Measurements from ENCODE around the gene SCN4A.

The SCN4A gene

DNA sequence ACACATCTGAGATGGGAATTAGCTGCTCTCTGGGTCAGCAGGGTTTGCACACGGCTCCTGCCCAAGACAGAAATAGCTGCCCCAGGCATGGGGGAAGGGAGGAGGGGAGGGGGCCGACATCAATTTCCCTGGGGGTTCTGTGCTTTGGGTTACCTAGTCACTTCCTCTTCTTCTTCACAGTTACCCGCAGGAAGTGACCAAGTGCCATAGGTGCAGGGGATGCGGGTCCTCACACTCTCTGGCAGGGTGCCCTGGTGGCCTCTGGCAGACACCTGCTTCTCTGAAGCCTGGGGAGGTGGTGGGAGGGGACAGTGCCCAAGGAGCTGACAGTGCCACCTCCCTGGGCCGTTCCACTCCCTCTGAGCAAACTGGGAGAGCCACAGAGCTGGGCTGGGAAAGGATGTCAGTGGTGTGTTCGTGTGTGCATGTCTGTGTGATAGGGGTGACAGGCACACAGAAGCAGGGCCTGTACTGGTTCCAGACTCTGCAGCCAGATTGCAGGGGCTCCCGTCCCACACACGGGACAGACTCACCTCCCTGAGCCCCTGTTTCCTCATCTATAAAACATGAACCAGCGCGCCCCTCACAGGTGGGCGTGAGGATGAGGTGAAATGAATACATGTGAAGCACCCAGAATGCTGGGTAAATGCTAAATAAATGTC lies 18.2 kb downstream of the SCN4A start:
- no peak for DNase-seq

DNA sequence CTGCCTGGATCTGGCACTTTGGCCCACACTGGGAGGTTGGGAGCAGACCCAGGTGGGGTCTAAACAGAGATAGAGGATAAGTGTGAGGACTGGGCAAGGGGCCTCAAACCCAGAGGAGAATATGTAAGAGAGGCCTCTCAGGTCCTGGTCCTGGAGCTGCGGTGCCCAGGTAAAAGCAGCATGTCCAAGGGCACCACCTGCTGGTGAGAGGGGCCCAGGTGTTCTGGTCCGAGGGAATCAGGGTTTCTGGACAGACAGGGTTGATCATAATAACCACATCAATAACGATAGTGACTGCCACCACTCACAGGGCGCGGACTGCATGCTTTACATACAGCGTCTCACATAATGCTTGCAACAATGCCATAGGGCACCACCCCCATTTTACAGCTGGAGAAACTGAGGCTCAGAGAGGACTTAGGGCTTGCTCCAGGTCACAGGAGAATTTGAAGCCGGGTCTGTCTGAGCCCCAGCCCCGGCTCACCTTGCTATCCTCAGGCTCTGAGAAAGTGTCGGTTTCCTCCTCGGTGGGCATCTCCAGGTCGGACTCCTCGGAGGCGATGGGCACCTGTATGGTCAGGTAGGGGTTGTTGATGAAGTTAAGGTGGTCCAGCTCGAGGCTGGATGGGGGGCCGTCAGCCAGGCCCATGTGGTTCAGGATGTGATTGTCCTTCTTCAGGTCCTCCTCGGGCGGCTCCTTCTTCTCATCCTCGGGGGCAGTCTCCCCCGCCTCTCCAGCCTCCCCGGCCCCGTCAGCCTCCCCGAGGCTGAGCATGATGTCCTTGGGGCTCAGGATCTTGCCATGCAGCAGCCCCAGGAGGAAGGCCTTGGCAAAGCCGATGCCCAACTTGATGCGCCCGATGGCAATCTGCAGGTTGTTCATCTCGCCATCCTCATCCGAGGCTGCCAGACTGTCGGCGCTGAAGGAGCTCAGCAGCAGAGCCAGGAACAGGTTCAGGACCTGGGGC lies 21.5 kb downstream of the SCN4A start:
- DNase-seq: no peak

DNA sequence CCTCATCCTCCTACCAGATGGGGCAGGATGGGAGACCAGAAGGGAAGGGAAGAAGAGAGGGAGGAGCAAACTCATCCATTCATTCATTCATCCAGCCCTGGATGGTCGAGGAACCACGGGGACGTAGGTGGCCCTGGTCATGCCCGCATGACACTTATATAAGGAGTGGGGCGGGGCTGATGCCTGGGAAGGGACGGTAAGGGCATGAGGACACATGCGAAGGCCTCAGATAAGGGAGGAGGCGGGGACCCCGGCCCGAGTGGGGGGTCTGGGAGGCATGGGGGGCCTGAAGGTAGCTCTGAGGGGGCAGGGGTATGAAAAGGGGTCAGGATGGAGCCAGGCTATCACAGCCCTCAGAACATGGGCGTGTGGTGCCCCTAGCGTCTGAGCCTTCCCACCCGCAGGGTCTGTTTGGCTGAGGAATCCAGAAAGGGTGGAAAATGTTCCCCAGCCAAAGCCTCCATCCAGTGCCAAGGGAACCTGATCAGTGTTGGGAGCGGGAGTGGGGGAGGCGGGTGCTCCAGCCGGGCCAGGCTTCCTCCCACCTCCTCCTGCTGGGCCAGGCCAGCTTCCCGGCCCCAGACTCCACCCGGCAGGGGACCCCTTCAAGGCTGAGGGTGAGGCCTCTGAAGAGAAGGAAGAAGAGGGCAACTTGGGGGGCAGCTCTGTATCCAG lies 23.0 kb downstream of the SCN4A start:
- DNase-seq: no peak

- no peak for DNase-seq
Observed at GRCh38 chr17:63948521-63948920, 24.2 kb downstream of the SCN4A start.

DNA sequence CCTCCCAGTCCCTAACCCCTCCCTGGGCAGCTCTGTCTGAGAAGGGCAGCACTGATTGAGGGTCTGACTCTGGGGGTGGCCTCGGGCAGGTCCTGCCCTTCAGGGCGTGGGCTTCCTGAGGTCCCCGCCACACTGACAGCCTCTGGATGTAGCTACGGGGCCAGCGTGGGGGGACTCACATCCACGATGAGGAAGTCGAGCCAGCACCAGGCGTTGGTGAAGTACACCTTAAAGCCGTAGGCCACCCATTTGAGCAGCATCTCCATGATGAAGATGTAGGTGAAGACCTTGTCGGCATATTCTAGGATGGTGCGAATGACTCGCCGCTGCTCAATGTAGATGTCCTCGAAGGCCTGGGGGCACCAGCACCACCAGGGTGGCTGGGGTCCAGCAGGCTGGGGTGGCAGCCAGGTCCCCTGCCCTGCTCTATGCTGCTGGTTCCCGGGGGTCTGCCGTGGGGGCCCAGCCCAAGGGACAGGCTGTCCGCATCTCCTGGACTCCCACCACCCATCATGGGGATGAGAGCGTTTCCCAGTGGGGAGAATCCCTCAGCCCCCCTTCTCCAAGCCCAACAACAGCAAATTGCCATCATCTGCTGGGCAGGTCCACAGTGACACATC lies 24.9 kb downstream of the SCN4A start:
- DNase-seq: no peak

DNA sequence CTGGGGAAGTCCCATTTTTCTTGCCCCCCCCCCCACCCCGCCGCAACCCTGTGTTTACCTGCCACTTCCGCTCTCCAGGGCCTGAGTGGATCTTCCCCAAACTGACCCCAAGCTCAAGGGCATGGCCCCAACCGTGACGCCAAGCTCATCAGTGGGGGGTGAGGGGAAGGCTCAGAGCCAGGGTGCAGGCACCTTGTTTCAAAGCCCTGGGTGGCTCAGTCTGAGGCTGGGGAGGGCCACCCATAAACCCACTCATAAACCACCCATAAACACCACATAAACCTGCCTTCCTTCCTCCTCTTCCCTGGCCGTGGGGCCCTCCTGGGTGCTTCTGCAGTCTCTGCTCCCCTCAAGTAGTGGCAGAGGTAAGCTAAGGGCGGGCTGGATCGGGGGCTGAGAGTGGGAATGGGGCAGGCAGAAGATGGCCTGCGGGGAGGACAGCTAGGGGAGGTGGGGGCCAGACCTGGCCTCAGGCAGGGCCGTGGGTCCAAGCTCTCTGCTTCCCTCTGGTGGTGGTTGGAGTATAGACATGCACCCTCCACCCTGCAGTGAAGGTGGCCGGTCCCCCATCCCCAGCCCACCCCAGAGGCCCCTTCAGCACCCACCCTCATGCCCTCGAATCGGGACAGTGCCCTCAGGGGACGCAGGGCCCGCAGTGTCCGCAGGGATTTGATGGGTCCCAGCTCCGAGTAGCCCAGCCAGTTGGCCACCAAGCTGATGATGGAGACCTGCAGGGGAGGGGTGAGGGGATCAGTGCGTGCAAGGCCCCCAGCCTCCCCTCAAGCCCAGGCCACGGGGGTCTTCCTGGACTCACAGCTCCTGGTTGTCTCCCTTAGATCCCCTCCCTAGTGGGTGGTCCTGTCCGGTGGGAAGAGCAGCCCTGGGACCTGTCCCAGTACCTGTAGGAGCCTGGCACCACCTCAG lies 26.0 kb downstream of the SCN4A start:
- peak; percentile 57 to 85 (median 71) for DNase-seq

GRCh38 chr17:63945784-63946439 lies 26.8 kb downstream of the SCN4A start:
- DNase-seq: no peak

DNA sequence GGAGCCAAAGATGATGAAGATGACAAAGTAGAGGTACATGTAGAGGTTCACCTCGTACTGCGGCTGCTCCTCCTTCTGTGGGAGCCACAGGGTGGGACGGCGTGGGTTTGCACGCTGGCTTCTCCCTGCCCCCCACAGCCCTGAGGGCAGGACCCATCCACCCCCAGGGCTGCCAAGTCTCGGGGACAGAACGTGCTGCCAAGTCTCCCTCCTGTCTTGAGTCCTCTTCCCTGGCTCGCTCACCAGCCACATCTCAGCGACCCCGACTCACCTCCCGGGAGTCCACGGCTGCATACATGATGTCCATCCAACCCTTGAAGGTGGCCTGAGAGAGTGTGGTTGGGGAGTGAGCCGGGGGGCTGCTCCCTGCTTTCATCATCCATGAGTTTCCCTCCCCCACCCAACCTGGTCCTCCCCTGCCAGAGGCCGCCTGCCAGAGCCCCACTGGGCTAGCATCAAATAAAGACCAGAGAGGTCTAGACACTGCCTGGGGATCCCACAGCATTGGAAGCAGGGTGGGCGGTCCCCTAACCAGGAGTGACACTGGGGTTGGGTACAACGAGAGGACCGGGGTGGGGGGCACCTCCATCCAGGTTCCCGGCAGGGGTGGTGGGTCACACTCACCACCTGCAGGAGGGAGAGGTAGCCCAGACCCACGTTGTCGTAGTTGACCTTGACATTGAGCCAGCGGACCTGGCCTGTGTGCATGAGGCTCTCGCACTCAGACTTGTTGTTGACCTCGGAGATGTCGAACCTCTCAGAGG lies 27.8 kb downstream of the SCN4A start:
- DNase-seq: no peak

GRCh38 chr17:63943745-63944144 lies 29.0 kb downstream of the SCN4A start:
- DNase-seq: no peak

GRCh38 chr17:63942309-63942985 lies 30.3 kb downstream of the SCN4A start:
- no peak for DNase-seq

- no peak for DNase-seq
Observed at GRCh38 chr17:63941751-63942150, 31.0 kb downstream of the SCN4A start.

DNA sequence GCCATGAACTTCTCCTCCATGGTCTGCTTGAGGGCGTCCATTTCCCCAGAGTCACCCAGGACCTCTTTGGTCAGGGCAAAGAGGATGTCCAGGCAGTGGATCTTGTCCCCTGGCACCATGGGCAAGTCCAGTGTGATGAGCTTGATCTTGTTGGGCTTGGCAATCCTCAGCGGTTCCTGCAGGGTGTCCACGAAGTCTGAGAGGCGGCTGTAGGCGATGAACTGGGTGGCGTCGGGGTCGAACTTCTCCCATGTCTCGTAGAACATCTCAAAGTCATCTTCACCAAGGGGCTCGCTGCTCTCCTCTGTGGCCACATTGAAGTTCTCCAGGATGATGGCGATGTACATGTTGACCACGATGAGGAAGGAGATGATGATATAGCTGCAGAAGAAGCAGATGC lies 31.6 kb downstream of the SCN4A start:
- no peak for DNase-seq

- no peak for DNase-seq
Observed at GRCh38 chr17:63940584-63940983, 32.1 kb downstream of the SCN4A start.

- DNase-seq: no peak
Observed at GRCh38 chr17:63939884-63940283, 32.8 kb downstream of the SCN4A start.

DNA sequence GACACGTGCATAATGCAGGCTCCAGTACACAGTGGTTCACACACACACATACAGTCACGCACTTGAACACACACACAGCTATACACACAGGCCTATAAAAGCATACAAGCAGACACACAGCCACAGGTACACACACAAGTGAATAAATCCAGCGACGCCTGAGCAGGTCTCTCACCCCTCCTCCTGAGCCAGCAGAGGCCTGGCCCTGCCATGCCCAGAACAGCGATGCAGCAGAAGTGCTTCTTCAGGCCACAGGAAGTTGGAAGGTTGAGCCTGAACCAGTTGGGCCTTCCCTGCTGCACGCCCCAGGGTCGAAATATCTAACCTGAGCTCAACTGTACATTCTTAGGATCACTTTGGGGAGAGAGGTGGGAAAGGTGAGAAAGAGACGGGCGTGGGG lies 33.3 kb downstream of the SCN4A start:
- DNase-seq: no peak

DNA sequence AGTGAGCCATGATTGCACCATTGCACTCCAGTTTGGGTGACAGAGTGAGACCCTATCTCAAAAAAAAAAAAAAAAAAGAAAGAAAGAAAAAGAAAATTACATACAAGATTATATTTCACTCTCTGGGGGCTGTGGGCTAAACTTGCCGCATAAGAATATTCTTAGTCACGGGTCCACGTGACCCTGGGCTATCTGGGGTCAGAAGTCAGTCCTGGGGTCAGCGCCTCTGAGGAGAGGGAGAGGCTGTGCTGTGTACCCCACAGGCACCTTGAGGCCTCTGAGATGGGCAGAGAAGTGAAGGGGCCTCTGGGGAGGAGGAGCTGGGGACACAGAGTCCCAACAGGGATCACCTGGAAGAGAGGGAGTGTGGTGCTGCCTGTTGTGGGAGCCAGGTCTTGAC lies 34.8 kb downstream of the SCN4A start:
- DNase-seq: no peak

DNA sequence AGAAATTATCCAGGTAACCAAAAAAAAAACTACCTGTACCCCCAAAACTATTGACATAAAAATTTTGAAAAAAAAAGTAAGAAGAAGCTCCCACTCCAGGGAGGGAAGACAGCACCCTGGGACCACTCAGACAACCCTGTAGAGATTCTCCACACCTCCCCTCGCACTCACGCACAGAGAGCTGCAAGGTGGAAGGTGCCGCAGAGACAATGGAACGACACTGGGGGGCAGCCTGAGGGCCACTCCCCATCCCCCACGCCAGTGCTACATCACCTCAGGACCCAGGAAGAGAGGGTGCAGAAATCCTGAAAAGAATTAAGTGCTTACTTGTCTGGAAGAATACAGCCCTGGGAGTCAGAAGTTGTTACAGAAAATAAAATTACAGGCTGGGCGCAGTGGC lies 35.4 kb downstream of the SCN4A start:
- DNase-seq: no peak

- peak in 1 of 3 donors; percentile 38 for DNase-seq
Observed at GRCh38 chr17:63934183-63935112, 38.3 kb downstream of the SCN4A start.

DNA sequence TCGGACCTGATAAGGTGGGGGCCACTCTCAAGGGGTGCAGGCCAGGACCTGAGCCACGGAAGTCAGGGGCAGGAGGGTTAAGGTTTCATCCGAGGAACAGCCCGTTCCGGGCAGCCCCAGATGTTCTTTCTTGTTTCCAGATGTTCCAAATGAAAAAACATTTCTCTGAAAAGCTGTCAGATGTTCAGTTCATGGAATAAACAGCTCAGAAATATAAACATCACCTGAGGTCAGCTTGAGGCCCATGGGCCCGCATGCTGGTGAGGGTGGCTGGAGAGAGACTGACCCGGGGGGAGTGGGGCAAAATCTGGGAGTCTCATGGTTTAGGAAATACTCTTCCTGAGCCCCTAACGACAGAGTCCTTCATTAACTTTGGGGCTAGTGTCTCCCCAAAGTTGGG lies 39.1 kb downstream of the SCN4A start:
- no peak for DNase-seq
